K562 (cell line): ENCODE data around the gene PCP2. TPM values are rescaled to one million over a fixed set of nuclear protein-coding genes. Genes with fewer than 3 reads are reported as not detected.
A peak's percentile ranks its signal among the peaks of the same experiment; 100 is the strongest.

ENCODE experiments used
- ATAC-seq: fragments of 200-7000 bp; cut with Tn5 transposase; 3 replicates; pipeline ENCODE4 v1.9.1; 2020; ENCODE audit warnings: moderate library complexity
- BruUV-seq: library from RNA; stranded (reverse); fragments of 400-500 nt; replicated peaks from 2 replicates; lab custom pipeline; 2021; lab: Mats Ljungman, UMichigan
- CTCF ChIA-PET: fragments of 300-600 bp; formaldehyde crosslinking; extraction: SDS; loops from one replicate; lab custom pipeline; 2021; ENCODE audit warnings: low intra/inter-chr PET ratio; lab: Yijun Ruan, JAX
- POLR2A ChIA-PET: fragments of 300-600, 350-650 bp; sonication (Branson Sonifier 250); formaldehyde crosslinking; extraction: SDS; loops from one replicate; lab custom pipeline; 2021; ENCODE audit warnings: antibody characterized with exemption, inconsistent platforms; lab: Yijun Ruan, JAX
- DNase-seq, 4 experiments: peaks; one replicate each; pipeline versions ENCODE4 v3.0.0 to v3.0.0-alpha.2; 2011 to 2018; ENCODE audit warnings: low spot score in 3 of 4, mixed read lengths in 3 of 4; ENCODE audit errors: extremely low read depth in 1 of 4
- FAIRE-seq: peaks from 2 replicates; lab custom pipeline; 2011; peaks lifted over from hg19 to GRCh38; lab: Jason Lieb, UNC
- H2AFZ ChIP-seq: 2 replicates; pipeline ENCODE4 v1.6.0; 2011; ENCODE audit warnings: low read depth, low read length, control low read depth, inconsistent platforms
- H3K27ac ChIP-seq: fragments of 200-600 bp; 3 replicates; pipeline ENCODE4 v1.8.0; 2011; ENCODE audit warnings: low read depth, mild to moderate bottlenecking, control low read depth, inconsistent platforms, low read length, moderate library complexity, mixed read lengths; ENCODE audit errors: extremely low read depth
- H3K27me3 ChIP-seq, 2 experiments: fragments of 300-600 bp in 1 of 2; 2 replicates in 1 of 2; 3 replicates in 1 of 2; pipeline versions ENCODE4 v1.6.0 to v1.8.0; 2011; ENCODE audit warnings: inconsistent platforms in 2 of 2, low read length in 2 of 2, mild to moderate bottlenecking in 1 of 2, mixed read lengths in 1 of 2, moderate library complexity in 1 of 2; ENCODE audit not compliant: control insufficient read depth in 2 of 2, insufficient read depth in 2 of 2
- H3K36me3 ChIP-seq: fragments of 300-600 bp; 3 replicates; pipeline ENCODE4 v1.8.0; 2011; ENCODE audit warnings: mild to moderate bottlenecking, low read length, inconsistent platforms; ENCODE audit not compliant: control insufficient read depth, insufficient read depth
- H3K4me1 ChIP-seq, 2 experiments: fragments of 200-600 bp in 1 of 2; replicated peaks in 1 of 2; 2 replicates in 1 of 2; 3 replicates in 1 of 2; pipeline versions ENCODE4 v1.5.1 to v1.8.0; 2011; ENCODE audit warnings: inconsistent platforms in 2 of 2, low read length in 2 of 2, mild to moderate bottlenecking in 1 of 2, mixed read lengths in 1 of 2, moderate library complexity in 1 of 2; ENCODE audit not compliant: control insufficient read depth in 2 of 2, insufficient read depth in 2 of 2
- H3K4me2 ChIP-seq: 2 replicates; pipeline ENCODE4 v1.6.1; 2011; ENCODE audit warnings: low read length, control low read depth, inconsistent platforms, mixed read lengths; ENCODE audit not compliant: insufficient read depth
- H3K4me3 ChIP-seq: fragments of 200-600 bp; sonication (generic), shearing (Covaris generic); 2 replicates; pipeline ENCODE4 v1.5.1; 2016; ENCODE audit warnings: control low read depth, inconsistent platforms
- H3K79me2 ChIP-seq: fragments of 200-600 bp; 3 replicates; pipeline ENCODE4 v1.8.0; 2011; ENCODE audit warnings: low read length, inconsistent platforms; ENCODE audit not compliant: control insufficient read depth, insufficient read depth
- H3K9ac ChIP-seq, 2 experiments: 2 replicates each; pipeline versions ENCODE4 v1.6.0 to v1.6.1; 2011; ENCODE audit warnings: low read depth in 2 of 2, low read length in 2 of 2, control low read depth in 1 of 2, inconsistent platforms in 1 of 2, mild to moderate bottlenecking in 1 of 2, mixed read lengths in 1 of 2; ENCODE audit not compliant: insufficient read depth in 1 of 2
- H3K9me1 ChIP-seq: one replicate; pipeline ENCODE4 v1.6.0; 2011; ENCODE audit warnings: inconsistent platforms, mild to moderate bottlenecking, low read length, moderate library complexity; ENCODE audit not compliant: control insufficient read depth, insufficient read depth
- H3K9me3 ChIP-seq: replicated peaks from 2 replicates; pipeline ENCODE4 v1.5.1; 2011; ENCODE audit warnings: low read depth, low read length, inconsistent platforms; ENCODE audit not compliant: control insufficient read depth, insufficient read depth
- H4K20me1 ChIP-seq: replicated peaks from 2 replicates; pipeline ENCODE4 v1.6.1; 2011; ENCODE audit warnings: low read length, inconsistent platforms, mixed read lengths; ENCODE audit not compliant: control insufficient read depth, insufficient read depth
- CEBPG ChIP-seq, 3 experiments: fragments of 200-800 bp in 1 of 3; sonication (Bioruptor generic) in 1 of 3; sonication (generic) in 1 of 3; formaldehyde crosslinking in 1 of 3; IDR thresholded peaks in 2 of 3; conservative IDR thresholded peaks in 1 of 3; 2 replicates each; pipeline versions ENCODE4 v1.6.1 to v1.8.0; 2016 to 2022; ENCODE audit warnings: missing compliant biosample characterization in 2 of 3, missing genetic modification characterization in 2 of 3, mild to moderate bottlenecking in 1 of 3, missing genetic modification reagents in 1 of 3
- CHD4 ChIP-seq: fragments of 200-600 bp; sonication (generic); IDR thresholded peaks from 3 replicates; pipeline ENCODE4 v1.6.1; 2012; ENCODE audit warnings: low read depth, mild to moderate bottlenecking, mixed read lengths, low read length, inconsistent platforms; ENCODE audit not compliant: insufficient read depth, insufficient replicate concordance, poor library complexity, severe bottlenecking
- KDM1A ChIP-seq, 2 experiments: fragments of 450-650 bp; IDR thresholded peaks; 2 replicates each; pipeline ENCODE4 v1.6.1; 2016; ENCODE audit warnings: mild to moderate bottlenecking in 2 of 2
- TRIM24 ChIP-seq, 2 experiments: fragments of 450-650 bp; IDR thresholded peaks; 2 replicates each; pipeline ENCODE4 v1.6.1; 2016
- ZNF318 ChIP-seq, 2 experiments: fragments of 450-650 bp; IDR thresholded peaks; 2 replicates each; pipeline ENCODE4 v1.6.1; 2016; ENCODE audit warnings: mild to moderate bottlenecking in 2 of 2, borderline replicate concordance in 1 of 2, low read depth in 1 of 2, moderate library complexity in 1 of 2
- WGBS: fragments of 100-300 bp; shearing (Covaris generic); methylation state at CpG from one replicate; pipeline ENCODE4 v1.1.6; 2016; ENCODE audit warnings: low coverage, mixed read lengths; ENCODE audit not compliant: insufficient coverage; ENCODE audit errors: missing lambda C conversion rate; 5-methylcytosine and 5-hydroxymethylcytosine counted together
- in situ Hi-C: fragments of 300-500 bp; cut with MboI; formaldehyde crosslinking; loops from 4 replicates; pipeline ENCODE4 v1.15.0; 2018; ENCODE audit warnings: inconsistent platforms, mixed read lengths
- intact Hi-C: fragments of 100-400 bp; cut with micrococcal nuclease; formaldehyde crosslinking; loops from 2 replicates; pipeline ENCODE4 v1.14.2; 2022
- polyA plus RNA-seq, 8 experiments: library from polyadenylated mRNA; depleted of rRNA in 4 of 8; stranded (reverse) in 5 of 8; unstranded in 3 of 8; fragments of >200 nt; fragmentation: Nextera tagmentation in 2 of 8; fragmentation: Illumina TruSeq in 1 of 8; extraction: Ambion mirVana in 2 of 8; extraction: Trizol in 1 of 8; gene quantifications; 2 replicates each; pipeline versions ENCODE4 v1.2.1 to v1.2.3, GENCODE V29; 2011 to 2014; ENCODE audit warnings: inconsistent platforms in 1 of 8, missing spikeins in 1 of 8
- total RNA-seq, 7 experiments: library from RNA; depleted of rRNA in 6 of 7; stranded (reverse); fragments of >200 nt in 6 of 7; fragmentation: Illumina TruSeq in 2 of 7; extraction: Trizol in 2 of 7; gene quantifications; 2 replicates each; pipeline versions ENCODE4 v1.2.1 to v1.2.3, GENCODE V29; 2011 to 2021; ENCODE audit warnings: low replicate concordance in 1 of 7
- TF ChIP-seq, protein P1 (sequence below): sonication (generic); formaldehyde crosslinking; IDR thresholded peaks from 2 replicates; pipeline ENCODE4 v1.8.0; 2022; ENCODE audit warnings: mild to moderate bottlenecking, missing genetic modification reagents

The PCP2 gene
- total and polyA plus RNA-seq, 9 of the 15 experiments (the other 6 are each of a cell fraction or from before 2014, with no cell fraction given): 0.17 to 1.3 (median 0.49) TPM; not detected in 3

- ATAC-seq (peak; percentile 36), FAIRE-seq (no peak), DNase-seq (peak; percentile 54 to 70 (median 64))
- Histone ChIP-seq H3K9ac (peak overlapping the region; percentile 86 to 95), H4K20me1 (no peaks in the 10 kb centered on the region), H3K4me3 (peak overlapping the region; percentile 95), H3K4me2 (peak overlapping the region; percentile 87), H3K9me1 (peaks cover 3% of the 10 kb centered on the region), H3K36me3 (peaks cover 10% of the 10 kb centered on the region; the same call in 2 of the 3 replicates), H3K27me3 (0 out of 5 replicates have a peak, but pooled peaks cover 0 to 5% of the 10 kb centered on the region in 2 experiments), H3K9me3 (no peaks in the 10 kb centered on the region), H2AFZ (peak overlapping the region; percentile 87), H3K79me2 (peaks cover 15% of the 10 kb centered on the region; the same call in 2 of the 3 replicates), H3K4me1 (peaks cover 10 to 26% of the 10 kb centered on the region in 2 experiments; a peak in 4 of 5 replicates), H3K27ac (peak overlapping the region; percentile 79; the same call in 1 of the 3 replicates)
- intact Hi-C loops (loop anchor here (2.0 to 10.0 kb wide), 4 partner anchors 29 to 327 kb away; no protein-coding TSS in a partner anchor), in situ Hi-C loops (loop anchor here (5.0 to 10.0 kb wide), 2 partner anchors 114 to 327 kb away; no protein-coding TSS in a partner anchor)
- ChIA-PET POLR2A (interaction anchor here (0.6 to 1.1 kb wide), 5 partner anchors 11 to 327 kb away, joined by 3 read pairs; no protein-coding TSS in a partner anchor), CTCF (interaction anchor here (0.6 to 2.6 kb wide), 5 partner anchors 113 to 327 kb away, joined by 3 to 28 read pairs (median 5); no protein-coding TSS in a partner anchor)
- BruUV-seq: no TSS peak
- WGBS: 37% methylated on average over 34 of the region's 43 CpGs
- TF ChIP-seq TRIM24 (IDR thresholded peaks at IDR 0.05) (peak; percentile 54 to 67; a peak in 2 of 4 replicates), KDM1A (IDR thresholded peaks at IDR 0.05) (no peak), CHD4 (no peak), CEBPG (CRISPR knock-in tag; IDR thresholded peaks at IDR 0.05) (peak; percentile 79), CEBPG (tag; conservative IDR thresholded peaks at IDR 0.05 in 1 of 2, IDR thresholded peaks at IDR 0.05 in 1 of 2) (peak in 1 of 2 experiments; percentile 43; a peak in 1 of 4 replicates), ZNF318 (IDR thresholded peaks at IDR 0.05; ENCODE audit: borderline replicate concordance in 1 of 2, low read depth in 1 of 2) (no peak)
- TF ChIP-seq, protein P1, sequence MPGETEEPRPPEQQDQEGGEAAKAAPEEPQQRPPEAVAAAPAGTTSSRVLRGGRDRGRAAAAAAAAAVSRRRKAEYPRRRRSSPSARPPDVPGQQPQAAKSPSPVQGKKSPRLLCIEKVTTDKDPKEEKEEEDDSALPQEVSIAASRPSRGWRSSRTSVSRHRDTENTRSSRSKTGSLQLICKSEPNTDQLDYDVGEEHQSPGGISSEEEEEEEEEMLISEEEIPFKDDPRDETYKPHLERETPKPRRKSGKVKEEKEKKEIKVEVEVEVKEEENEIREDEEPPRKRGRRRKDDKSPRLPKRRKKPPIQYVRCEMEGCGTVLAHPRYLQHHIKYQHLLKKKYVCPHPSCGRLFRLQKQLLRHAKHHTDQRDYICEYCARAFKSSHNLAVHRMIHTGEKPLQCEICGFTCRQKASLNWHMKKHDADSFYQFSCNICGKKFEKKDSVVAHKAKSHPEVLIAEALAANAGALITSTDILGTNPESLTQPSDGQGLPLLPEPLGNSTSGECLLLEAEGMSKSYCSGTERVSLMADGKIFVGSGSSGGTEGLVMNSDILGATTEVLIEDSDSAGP (CRISPR knock-in tag): no peak
Measured at GRCh38 chr19:7681340-7682174, 48.0 kb upstream of the PCP2 start.
